ENCODE measurements around the gene ASCC3. TPM values are rescaled to one million over a fixed set of nuclear protein-coding genes. Genes with fewer than 3 reads are reported as not detected.
"Not testable (repeated sequence)": the region's sequence is repeated elsewhere in the genome, so short reads cannot be mapped to it uniquely, and the experiment has no call there.

The ASCC3 gene
- total RNA-seq, 1 experiment from 2014 or later, result 22.5 TPM

GRCh38 chr6:100883347-100883746, 2.2 kb upstream of the ASCC3 start:
- no peak for DNase-seq (ENCODE audit: low spot score)

DNA sequence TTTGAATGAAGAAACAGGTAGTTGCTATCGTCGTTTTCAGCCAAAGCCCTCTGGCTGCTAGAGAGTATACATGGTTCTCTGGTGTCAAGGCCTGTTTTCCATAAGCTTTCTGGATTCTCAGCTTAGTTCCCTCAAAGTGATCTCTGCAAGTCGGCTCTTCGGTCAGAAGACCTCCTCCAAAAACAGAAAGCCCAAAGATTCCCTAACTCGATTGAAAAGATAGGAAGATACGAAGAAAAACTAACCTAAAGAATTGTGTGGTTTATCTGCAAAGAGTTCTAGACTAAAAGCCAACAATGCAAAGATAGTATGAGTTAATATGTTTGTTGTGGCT, 545 bp upstream of the ASCC3 start:
- DNase-seq (ENCODE audit: low spot score), result no peak

DNA sequence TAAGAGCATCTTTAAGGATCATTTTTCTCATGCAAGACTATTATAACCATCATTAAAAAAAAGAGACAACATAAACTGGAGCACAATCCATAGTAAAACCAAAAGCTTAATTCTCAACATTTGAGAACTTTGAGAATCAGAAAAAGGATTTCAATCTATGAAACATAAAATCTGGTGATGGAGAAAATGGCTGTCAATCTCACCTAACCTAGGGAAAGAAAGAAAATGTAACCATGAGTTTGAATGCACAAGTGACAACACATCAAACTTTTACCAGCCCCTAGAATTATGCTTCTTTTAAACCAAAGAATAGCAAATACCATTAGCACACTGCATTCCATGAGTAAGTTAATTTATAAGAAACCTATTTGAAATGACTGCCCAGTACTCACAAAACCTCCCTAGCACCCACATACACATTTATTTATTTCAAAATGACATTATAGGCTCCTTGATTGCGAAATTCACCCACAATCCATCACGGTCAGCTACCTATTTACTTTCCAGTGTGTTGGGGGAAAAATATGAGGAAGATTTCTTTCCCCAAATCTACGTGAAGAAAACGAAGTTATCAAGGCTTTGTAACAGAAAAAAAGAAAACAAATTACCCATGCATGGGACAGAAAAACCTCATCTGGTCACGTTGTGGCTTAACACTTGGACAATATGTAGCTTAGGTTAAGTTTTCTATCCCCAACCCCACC, 828 bp downstream of the ASCC3 start:
- no peak for DNase-seq (ENCODE audit: low spot score)

DNA sequence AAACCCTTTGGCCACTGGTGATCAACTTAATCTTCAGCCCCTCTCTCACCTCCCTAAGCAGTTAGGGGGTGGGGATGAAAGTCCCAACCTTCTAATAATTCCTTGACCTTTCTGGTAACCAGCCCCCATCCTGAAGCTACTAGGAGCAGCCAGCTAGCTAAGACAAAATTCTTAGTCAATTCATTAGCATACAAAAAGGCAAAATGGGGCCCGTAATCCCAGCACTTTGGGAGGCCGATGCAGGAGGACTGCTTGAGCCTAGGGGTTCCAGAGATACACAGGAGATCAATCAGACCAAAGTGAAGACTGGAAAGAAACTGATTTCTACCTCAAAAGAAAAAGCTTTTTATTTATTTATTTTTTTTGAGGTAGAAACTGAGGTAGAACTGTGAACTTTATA, 1.8 kb downstream of the ASCC3 start:
- DNase-seq (ENCODE audit: low spot score), result no peak

DNA sequence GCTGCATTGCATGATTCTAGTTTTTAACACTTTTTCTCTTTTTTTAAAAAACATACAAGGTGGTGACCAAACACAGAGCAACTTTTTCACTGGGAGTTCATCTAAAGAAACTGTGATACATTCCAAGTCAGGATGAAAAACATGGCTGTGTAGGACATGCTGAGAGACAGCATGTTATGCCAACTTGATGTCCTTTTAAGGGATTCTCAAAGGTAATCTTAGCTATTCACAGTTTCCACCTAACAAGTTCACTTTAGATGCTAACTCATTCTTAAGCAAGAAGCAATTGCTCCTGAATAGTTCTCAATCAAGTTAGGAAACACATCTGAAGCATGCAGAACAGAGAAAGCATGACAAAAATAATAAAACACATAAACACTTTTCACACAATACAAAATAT, 3.3 kb downstream of the ASCC3 start:
- no peak for DNase-seq (ENCODE audit: low spot score)

- no peak for DNase-seq (ENCODE audit: low spot score)
These were observed 4.9 kb downstream of the ASCC3 start for GRCh38 chr6:100876251-100876650.

DNA sequence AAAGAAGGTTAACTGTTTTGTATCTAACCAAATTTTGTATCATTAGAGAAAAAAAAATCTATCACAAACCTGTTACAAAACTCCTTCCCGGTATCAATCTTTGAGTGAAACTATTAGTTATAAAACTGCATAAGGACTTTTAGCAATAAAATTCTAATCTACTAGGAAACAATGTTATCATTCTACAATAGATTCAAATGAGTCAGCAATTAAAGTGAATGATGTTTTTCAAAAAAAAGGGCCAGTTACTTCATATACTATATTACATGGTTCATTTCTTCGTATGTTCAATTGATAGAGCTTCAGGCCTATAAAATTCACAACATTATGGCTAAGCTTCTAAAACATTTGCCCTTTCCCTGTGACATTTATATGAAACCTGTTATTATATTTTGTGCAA, 15.6 kb downstream of the ASCC3 start:
- DNase-seq (ENCODE audit: low spot score), result no peak

- DNase-seq (ENCODE audit: low spot score), result no peak
These were observed 19.1 kb downstream of the ASCC3 start for GRCh38 chr6:100862063-100862462.

GRCh38 chr6:100856146-100856545, 25.0 kb downstream of the ASCC3 start:
- no peak for DNase-seq (ENCODE audit: low spot score)

GRCh38 chr6:100851819-100852218, 29.3 kb downstream of the ASCC3 start:
- DNase-seq (ENCODE audit: low spot score), result no peak

DNA sequence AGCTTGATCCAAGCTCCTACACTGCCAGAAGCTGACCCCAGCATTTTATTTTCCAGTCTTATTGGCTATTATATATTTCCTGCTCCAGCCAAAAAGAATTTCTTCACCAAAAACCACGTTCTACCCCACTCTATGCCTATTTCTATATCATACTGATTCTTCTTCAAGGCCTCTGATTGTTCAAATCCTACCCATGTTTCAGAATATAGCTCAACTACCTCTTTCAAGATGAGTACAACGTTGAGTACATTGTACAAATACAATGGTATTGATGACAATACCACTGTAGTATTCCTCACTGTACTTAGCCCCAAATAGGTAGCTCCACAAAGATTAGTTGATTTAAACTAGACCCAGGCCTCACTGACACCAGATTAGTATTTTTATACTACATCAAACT, 31.0 kb downstream of the ASCC3 start:
- DNase-seq (ENCODE audit: low spot score), result no peak

DNA sequence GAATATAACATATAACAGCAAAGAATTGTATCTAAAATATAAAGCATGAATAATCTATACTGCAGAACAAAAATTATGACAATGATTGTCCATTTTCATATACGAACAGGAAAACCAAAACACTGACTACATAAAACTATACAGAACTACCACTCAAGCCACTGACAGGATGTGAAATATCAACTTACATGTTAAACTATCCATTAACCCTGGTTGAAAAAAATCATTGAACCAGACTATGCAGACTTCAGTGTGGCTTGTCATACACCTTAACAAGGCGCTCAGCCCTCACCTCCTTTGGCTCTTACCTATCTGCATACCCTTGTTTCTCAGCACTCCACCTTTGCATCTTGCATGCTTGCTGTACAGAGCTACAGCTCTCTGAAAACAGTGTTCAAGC, 34.9 kb downstream of the ASCC3 start:
- DNase-seq (ENCODE audit: low spot score), result no peak

- DNase-seq (ENCODE audit: low spot score), result no peak
These were observed 35.5 kb downstream of the ASCC3 start for GRCh38 chr6:100845676-100846075.

GRCh38 chr6:100839419-100839818, 41.7 kb downstream of the ASCC3 start:
- DNase-seq (ENCODE audit: low spot score), result no peak

DNA sequence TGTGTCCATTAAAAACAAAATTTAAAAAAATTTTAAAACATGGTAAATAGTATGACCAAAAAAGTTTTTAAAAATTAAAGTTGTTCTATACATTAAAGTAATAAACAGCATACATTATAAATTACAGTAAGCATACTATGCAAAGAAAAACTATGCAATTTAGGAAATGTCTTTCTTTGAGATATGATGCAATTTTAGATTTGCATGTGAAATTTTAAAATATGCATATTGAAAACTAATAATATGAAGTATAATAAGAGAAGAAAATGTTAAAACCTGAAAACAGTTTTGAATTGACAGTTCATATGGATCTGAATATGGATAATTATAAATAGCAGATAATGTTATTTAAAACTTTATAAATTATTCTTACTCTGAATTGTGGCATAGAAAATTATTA, 43.1 kb downstream of the ASCC3 start:
- no peak for DNase-seq (ENCODE audit: low spot score)

GRCh38 chr6:100833972-100834574, 47.1 kb downstream of the ASCC3 start:
- DNase-seq (ENCODE audit: low spot score), result no peak

DNA sequence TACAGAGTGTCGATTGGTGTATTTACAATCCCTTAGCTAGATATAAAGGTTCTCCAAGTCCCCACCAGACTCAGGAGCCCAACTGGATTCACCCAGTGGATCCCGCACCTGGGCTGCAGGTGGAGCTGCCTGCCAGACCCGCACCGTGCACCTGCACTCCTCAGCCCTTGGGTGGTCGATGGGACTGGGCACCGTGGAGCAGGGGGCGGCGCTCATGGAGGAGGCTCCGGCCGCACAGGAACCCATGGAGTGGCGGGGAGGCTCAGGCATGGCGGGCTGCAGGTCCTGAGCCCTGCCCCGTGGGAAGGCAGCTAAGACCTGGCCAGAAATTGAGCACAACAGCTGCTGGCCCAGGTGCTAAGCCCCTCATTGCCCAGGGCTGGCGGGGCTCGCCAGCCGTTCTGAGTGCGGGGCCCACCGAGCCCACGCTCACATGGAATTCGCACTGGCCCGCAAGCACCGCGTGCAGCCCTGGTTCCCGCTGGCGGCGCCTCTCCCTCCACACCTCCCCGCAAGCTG, 52.0 kb downstream of the ASCC3 start:
- not testable (repeated sequence) for DNase-seq (ENCODE audit: low spot score)

DNA sequence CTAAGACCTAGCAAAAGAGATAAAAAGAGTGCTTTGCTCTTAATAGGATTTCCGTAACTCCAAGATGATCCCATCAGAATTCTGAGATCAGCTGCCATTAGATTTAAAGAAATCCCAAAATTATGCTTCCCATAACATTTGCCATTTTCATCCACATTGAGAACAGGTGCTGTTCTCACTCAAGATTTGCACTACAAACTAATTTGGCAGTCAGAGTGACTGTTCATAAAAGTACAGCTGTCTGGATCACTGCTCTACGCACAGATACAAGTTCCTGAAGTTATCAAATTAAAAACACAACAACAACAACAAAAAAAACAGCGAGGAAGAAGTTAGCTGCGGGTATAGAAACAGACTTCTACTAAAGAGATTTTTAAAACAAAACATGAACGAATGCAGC, 58.1 kb downstream of the ASCC3 start:
- no peak for DNase-seq (ENCODE audit: low spot score)

DNA sequence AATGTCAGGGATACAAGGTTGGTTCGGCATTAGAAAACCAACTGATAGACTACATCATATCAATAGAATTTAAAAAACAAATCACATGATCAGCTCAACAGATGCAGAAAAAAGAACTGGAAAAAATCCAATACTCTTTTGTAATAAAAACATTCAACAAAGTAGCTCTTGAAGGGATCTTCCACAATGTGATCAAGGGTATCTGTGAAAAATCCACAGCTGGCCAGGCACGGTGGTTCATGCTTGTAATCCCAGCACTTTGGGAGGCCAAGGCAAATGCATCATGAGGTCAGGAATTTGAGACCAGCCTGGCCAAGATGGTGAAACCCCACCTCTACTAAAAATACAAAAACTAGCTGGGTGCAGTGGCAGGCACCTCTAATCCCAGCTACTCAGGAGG, 63.1 kb downstream of the ASCC3 start:
- DNase-seq (ENCODE audit: low spot score), result no peak

DNA sequence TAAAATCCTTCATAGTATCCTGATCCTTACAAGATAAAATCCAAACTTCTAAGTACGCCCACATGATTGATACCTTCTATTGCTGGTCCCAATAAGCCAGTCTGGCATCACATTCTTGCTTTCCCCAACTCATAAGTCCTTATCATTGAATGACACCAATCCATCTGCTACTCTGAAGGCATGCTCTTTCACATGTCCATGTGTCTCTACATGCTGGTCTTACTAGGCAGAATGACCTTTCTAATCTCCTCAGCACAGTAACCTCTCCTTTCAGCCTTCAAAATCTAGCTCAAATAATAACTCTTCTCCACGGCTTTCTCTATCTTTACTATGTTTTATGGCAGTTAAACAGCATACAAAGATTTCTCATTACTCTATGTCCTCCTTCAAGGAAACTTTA, 71.1 kb downstream of the ASCC3 start:
- no peak for DNase-seq (ENCODE audit: low spot score)

- no peak for DNase-seq (ENCODE audit: low spot score)
These were observed 71.8 kb downstream of the ASCC3 start for GRCh38 chr6:100809346-100809745.

GRCh38 chr6:100808638-100809275, 72.4 kb downstream of the ASCC3 start:
- DNase-seq (ENCODE audit: low spot score), result no peak

GRCh38 chr6:100806296-100806695, 74.8 kb downstream of the ASCC3 start:
- no peak for DNase-seq (ENCODE audit: low spot score)
